K562 (cell line): Measurements from ENCODE around the gene ZNF346. TPM values are rescaled to one million over a fixed set of nuclear protein-coding genes. Genes with fewer than 3 reads are reported as not detected.

Experiments used
- ATAC-seq: fragments of 200-7000 bp; cut with Tn5 transposase; 3 replicates; pipeline ENCODE4 v1.9.1; 2020; ENCODE audit warnings: moderate library complexity
- BruUV-seq: library from RNA; stranded (reverse); fragments of 400-500 nt; replicated peaks from 2 replicates; lab custom pipeline; 2021; lab: Mats Ljungman, UMichigan
- CTCF ChIA-PET: fragments of 300-600 bp; formaldehyde crosslinking; extraction: SDS; loops from one replicate; lab custom pipeline; 2021; ENCODE audit warnings: low intra/inter-chr PET ratio; lab: Yijun Ruan, JAX
- POLR2A ChIA-PET: fragments of 300-600, 350-650 bp; sonication (Branson Sonifier 250); formaldehyde crosslinking; extraction: SDS; loops from one replicate; lab custom pipeline; 2021; ENCODE audit warnings: antibody characterized with exemption, inconsistent platforms; lab: Yijun Ruan, JAX
- DNase-seq, 4 experiments: peaks; one replicate each; pipeline versions ENCODE4 v3.0.0 to v3.0.0-alpha.2; 2011 to 2018; ENCODE audit warnings: low spot score in 3 of 4, mixed read lengths in 3 of 4; ENCODE audit errors: extremely low read depth in 1 of 4
- FAIRE-seq: peaks from 2 replicates; lab custom pipeline; 2011; peaks lifted over from hg19 to GRCh38; lab: Jason Lieb, UNC
- H2AFZ ChIP-seq: 2 replicates; pipeline ENCODE4 v1.6.0; 2011; ENCODE audit warnings: low read depth, low read length, control low read depth, inconsistent platforms
- H3K27ac ChIP-seq: fragments of 200-600 bp; 3 replicates; pipeline ENCODE4 v1.8.0; 2011; ENCODE audit warnings: low read depth, mild to moderate bottlenecking, control low read depth, inconsistent platforms, low read length, moderate library complexity, mixed read lengths; ENCODE audit errors: extremely low read depth
- H3K27me3 ChIP-seq, 2 experiments: fragments of 300-600 bp in 1 of 2; 2 replicates in 1 of 2; 3 replicates in 1 of 2; pipeline versions ENCODE4 v1.6.0 to v1.8.0; 2011; ENCODE audit warnings: inconsistent platforms in 2 of 2, low read length in 2 of 2, mild to moderate bottlenecking in 1 of 2, mixed read lengths in 1 of 2, moderate library complexity in 1 of 2; ENCODE audit not compliant: control insufficient read depth in 2 of 2, insufficient read depth in 2 of 2
- H3K36me3 ChIP-seq: fragments of 300-600 bp; 3 replicates; pipeline ENCODE4 v1.8.0; 2011; ENCODE audit warnings: mild to moderate bottlenecking, low read length, inconsistent platforms; ENCODE audit not compliant: control insufficient read depth, insufficient read depth
- H3K4me1 ChIP-seq, 2 experiments: fragments of 200-600 bp in 1 of 2; replicated peaks in 1 of 2; 2 replicates in 1 of 2; 3 replicates in 1 of 2; pipeline versions ENCODE4 v1.5.1 to v1.8.0; 2011; ENCODE audit warnings: inconsistent platforms in 2 of 2, low read length in 2 of 2, mild to moderate bottlenecking in 1 of 2, mixed read lengths in 1 of 2, moderate library complexity in 1 of 2; ENCODE audit not compliant: control insufficient read depth in 2 of 2, insufficient read depth in 2 of 2
- H3K4me2 ChIP-seq: 2 replicates; pipeline ENCODE4 v1.6.1; 2011; ENCODE audit warnings: low read length, control low read depth, inconsistent platforms, mixed read lengths; ENCODE audit not compliant: insufficient read depth
- H3K4me3 ChIP-seq: fragments of 200-600 bp; sonication (generic), shearing (Covaris generic); 2 replicates; pipeline ENCODE4 v1.5.1; 2016; ENCODE audit warnings: control low read depth, inconsistent platforms
- H3K79me2 ChIP-seq: fragments of 200-600 bp; 3 replicates; pipeline ENCODE4 v1.8.0; 2011; ENCODE audit warnings: low read length, inconsistent platforms; ENCODE audit not compliant: control insufficient read depth, insufficient read depth
- H3K9ac ChIP-seq, 2 experiments: 2 replicates each; pipeline versions ENCODE4 v1.6.0 to v1.6.1; 2011; ENCODE audit warnings: low read depth in 2 of 2, low read length in 2 of 2, control low read depth in 1 of 2, inconsistent platforms in 1 of 2, mild to moderate bottlenecking in 1 of 2, mixed read lengths in 1 of 2; ENCODE audit not compliant: insufficient read depth in 1 of 2
- H3K9me1 ChIP-seq: one replicate; pipeline ENCODE4 v1.6.0; 2011; ENCODE audit warnings: inconsistent platforms, mild to moderate bottlenecking, low read length, moderate library complexity; ENCODE audit not compliant: control insufficient read depth, insufficient read depth
- H3K9me3 ChIP-seq: replicated peaks from 2 replicates; pipeline ENCODE4 v1.5.1; 2011; ENCODE audit warnings: low read depth, low read length, inconsistent platforms; ENCODE audit not compliant: control insufficient read depth, insufficient read depth
- H4K20me1 ChIP-seq: replicated peaks from 2 replicates; pipeline ENCODE4 v1.6.1; 2011; ENCODE audit warnings: low read length, inconsistent platforms, mixed read lengths; ENCODE audit not compliant: control insufficient read depth, insufficient read depth
- POLR2G ChIP-seq: fragments of 200-400 bp; formaldehyde crosslinking; IDR thresholded peaks from 2 replicates; pipeline ENCODE4 v1.6.1; 2017; ENCODE audit warnings: low read depth, mild to moderate bottlenecking, antibody characterized with exemption, low read length, moderate library complexity
- WGBS: fragments of 100-300 bp; shearing (Covaris generic); methylation state at CpG from one replicate; pipeline ENCODE4 v1.1.6; 2016; ENCODE audit warnings: low coverage, mixed read lengths; ENCODE audit not compliant: insufficient coverage; ENCODE audit errors: missing lambda C conversion rate; 5-methylcytosine and 5-hydroxymethylcytosine counted together
- in situ Hi-C: fragments of 300-500 bp; cut with MboI; formaldehyde crosslinking; loops from 4 replicates; pipeline ENCODE4 v1.15.0; 2018; ENCODE audit warnings: inconsistent platforms, mixed read lengths
- intact Hi-C: fragments of 100-400 bp; cut with micrococcal nuclease; formaldehyde crosslinking; loops from 2 replicates; pipeline ENCODE4 v1.14.2; 2022
- polyA plus RNA-seq, 8 experiments: library from polyadenylated mRNA; depleted of rRNA in 4 of 8; stranded (reverse) in 5 of 8; unstranded in 3 of 8; fragments of >200 nt; fragmentation: Nextera tagmentation in 2 of 8; fragmentation: Illumina TruSeq in 1 of 8; extraction: Ambion mirVana in 2 of 8; extraction: Trizol in 1 of 8; gene quantifications; 2 replicates each; pipeline versions ENCODE4 v1.2.1 to v1.2.3, GENCODE V29; 2011 to 2014; ENCODE audit warnings: inconsistent platforms in 1 of 8, missing spikeins in 1 of 8
- total RNA-seq, 7 experiments: library from RNA; depleted of rRNA in 6 of 7; stranded (reverse); fragments of >200 nt in 6 of 7; fragmentation: Illumina TruSeq in 2 of 7; extraction: Trizol in 2 of 7; gene quantifications; 2 replicates each; pipeline versions ENCODE4 v1.2.1 to v1.2.3, GENCODE V29; 2011 to 2021; ENCODE audit warnings: low replicate concordance in 1 of 7
- TF ChIP-seq, protein P1 (sequence below), 2 experiments: fragments of 450-650 bp in 1 of 2; sonication (generic) in 1 of 2; formaldehyde crosslinking in 1 of 2; IDR thresholded peaks in 1 of 2; conservative IDR thresholded peaks in 1 of 2; 2 replicates each; pipeline versions ENCODE4 v1.6.1 to v1.8.1; 2016 to 2023; ENCODE audit warnings: mild to moderate bottlenecking in 2 of 2, moderate library complexity in 2 of 2, inconsistent platforms in 1 of 2, missing genetic modification reagents in 1 of 2

Gene ZNF346
- total and polyA plus RNA-seq, 9 of the 15 experiments (the other 6 are each of a cell fraction or from before 2014, with no cell fraction given) = 5.0 to 25.1 (median 20.1) TPM

DNA sequence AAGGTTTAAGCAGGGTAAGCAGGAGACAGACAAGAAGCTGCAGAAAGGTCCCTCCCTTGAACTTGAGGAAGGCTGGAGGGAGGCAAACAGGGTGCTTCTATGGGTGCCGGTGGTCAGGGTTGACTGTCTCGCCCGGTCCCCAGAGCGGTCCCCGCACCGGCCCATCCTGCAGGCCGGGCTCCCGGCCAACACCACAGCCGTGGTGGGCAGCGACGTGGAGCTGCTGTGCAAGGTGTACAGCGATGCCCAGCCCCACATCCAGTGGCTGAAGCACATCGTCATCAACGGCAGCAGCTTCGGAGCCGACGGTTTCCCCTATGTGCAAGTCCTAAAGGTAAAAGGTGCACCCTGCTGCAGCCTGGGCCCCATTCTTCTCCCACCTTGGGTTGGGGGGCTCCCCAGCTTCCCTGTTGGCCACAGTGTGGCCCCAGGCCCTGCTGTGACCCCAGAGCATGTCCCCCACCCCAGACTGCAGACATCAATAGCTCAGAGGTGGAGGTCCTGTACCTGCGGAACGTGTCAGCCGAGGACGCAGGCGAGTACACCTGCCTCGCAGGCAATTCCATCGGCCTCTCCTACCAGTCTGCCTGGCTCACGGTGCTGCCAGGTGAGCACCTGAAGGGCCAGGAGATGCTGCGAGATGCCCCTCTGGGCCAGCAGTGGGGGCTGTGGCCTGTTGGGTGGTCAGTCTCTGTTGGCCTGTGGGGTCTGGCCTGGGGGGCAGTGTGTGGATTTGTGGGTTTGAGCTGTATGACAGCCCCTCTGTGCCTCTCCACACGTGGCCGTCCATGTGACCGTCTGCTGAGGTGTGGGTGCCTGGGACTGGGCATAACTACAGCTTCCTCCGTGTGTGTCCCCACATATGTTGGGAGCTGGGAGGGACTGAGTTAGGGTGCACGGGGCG lies 69.9 kb downstream of the ZNF346 start:
- H4K20me1 ChIP-seq = no peaks in the 10 kb centered on the region
- 81% methylated on average over 23 of the region's 32 CpGs for WGBS
- no peak overlapping the region for H3K4me3 ChIP-seq
- H3K27me3 ChIP-seq = no peaks in the 10 kb centered on the region
- ChIA-PET CTCF (no interaction called here), POLR2A (interaction anchor here (0.6 to 1.0 kb wide), 5 partner anchors 12 to 475 kb away, joined by 3 to 4 read pairs (median 3); no protein-coding TSS in a partner anchor)
- in situ Hi-C loops (no loop called here), intact Hi-C loops (no loop called here)
- TF ChIP-seq, protein P1, sequence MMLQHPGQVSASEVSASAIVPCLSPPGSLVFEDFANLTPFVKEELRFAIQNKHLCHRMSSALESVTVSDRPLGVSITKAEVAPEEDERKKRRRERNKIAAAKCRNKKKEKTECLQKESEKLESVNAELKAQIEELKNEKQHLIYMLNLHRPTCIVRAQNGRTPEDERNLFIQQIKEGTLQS (IDR thresholded peaks at IDR 0.05) = no peak
- TF ChIP-seq, protein P1 (CRISPR knock-in tag; conservative IDR thresholded peaks at IDR 0.05) = no peak
- peak; percentile 26; the same call in 1 of the 2 replicates for TF ChIP-seq POLR2G
- no peaks in the 10 kb centered on the region for H3K9me3 ChIP-seq
- no peak overlapping the region for H3K27ac ChIP-seq
- H3K4me2 ChIP-seq = no peak overlapping the region
- peaks cover 12 to 51% of the 10 kb centered on the region in 2 experiments; a peak in 3 of 5 replicates for H3K4me1 ChIP-seq
- H2AFZ ChIP-seq = no peak overlapping the region
- DNase-seq = no peak
- peaks cover 3% of the 10 kb centered on the region; the same call in 2 of the 3 replicates for H3K79me2 ChIP-seq
- peaks cover 5% of the 10 kb centered on the region; the same call in 2 of the 3 replicates for H3K36me3 ChIP-seq
- ATAC-seq = no peak
- no TSS peak for BruUV-seq
- no peak for FAIRE-seq
- H3K9ac ChIP-seq = no peak overlapping the region
- H3K9me1 ChIP-seq = no peaks in the 10 kb centered on the region
